HG02623 (cell line): Measurements from ENCODE around the gene LSM14B.

ENCODE experiments used
- ATAC-seq: cut with Tn5 transposase; IDR thresholded peaks from one replicate; pipeline ENCODE4 v1.9.1; 2021; ENCODE audit warnings: moderate library complexity; ENCODE audit not compliant: unreplicated experiment

LSM14B gene

GRCh38 chr20:62162765-62163484, 40.6 kb downstream of the LSM14B start:
- no peak for ATAC-seq

DNA sequence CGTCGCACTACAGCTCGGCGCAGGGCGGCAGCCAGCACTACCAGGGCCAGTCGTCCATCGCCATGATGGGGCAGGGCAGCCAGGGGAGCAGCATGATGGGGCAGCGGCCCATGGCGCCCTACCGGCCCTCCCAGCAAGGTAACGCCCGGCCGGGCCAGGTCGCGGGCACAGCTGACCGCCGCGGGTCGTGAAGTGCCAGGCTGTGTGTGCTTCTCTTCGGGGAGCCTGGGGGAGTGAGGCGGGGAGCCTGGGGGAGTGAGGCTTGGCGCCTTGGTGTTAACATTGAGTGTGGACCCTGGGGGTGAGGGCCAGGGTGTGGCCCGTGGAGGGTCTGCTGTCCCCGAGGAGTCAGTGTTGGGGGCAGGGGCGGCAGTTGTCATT, 41.2 kb downstream of the LSM14B start:
- ATAC-seq: no peak

DNA sequence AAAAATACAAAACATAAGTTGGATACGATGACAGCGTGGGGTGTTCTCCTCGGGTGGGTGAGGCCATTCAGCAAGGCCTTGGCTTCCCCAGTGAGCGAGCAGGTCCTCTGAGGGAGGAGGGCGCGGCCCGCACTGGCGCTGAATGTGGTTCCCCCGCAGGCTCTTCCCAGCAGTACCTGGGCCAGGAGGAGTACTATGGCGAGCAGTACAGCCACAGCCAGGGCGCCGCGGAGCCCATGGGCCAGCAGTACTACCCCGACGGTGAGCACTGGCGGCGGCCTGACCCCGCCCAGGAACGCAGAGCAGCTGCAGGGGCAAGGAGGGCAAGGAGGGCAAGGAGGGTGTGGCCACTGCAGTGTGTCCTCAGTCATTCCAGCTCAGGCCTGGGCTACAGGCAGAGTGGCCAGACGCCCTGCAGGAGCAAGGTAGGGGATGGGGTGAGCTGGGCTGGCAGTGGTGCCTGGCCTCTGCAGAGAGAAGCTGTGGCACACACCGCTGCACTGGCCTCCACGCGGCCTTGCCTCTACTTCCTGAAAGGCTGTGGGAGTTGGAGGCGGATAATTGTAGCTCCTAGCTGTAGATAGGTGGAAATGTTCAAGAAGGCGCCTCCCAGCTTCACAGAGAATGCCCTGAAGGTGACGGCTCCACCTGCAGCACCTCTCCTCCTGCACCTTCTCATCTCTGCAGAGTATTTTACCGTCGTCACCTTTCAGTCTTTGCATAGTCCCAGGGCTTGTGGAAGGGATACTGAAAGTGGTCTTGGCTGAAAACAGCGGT, 41.9 kb downstream of the LSM14B start:
- no peak for ATAC-seq

- no peak for ATAC-seq
Observed at GRCh38 chr20:62164879-62165761, 42.8 kb downstream of the LSM14B start.

DNA sequence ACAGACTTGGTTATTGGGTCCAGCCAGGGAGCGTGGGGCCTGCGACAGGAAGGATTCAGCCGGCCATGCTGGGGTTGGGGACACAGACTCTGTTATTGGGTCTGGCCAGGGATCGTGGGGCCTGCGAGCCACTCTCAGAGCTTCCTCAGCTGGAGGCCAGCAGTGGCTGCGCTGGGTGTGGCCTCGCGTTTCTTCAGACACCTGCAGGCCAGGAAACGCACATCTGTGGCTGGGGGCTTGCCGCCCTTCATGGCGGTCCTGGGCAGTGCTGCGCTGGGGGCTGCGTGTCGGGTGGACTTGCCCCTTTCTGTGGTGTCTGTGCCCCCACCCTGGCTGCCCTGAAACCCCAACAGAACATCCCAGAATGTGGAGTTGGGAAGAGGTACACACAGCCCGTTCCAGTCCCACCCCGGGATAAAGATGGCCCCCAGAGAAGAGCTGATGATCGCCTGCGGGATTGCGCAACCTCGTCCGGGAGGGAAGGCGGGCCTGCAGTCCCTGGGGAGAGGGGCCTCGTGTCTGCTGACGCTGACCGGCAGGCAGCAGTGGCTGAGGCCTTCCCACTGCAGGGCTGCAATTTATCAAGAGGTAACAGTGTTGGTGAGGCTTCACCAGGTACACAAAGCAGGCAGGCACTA, 43.6 kb downstream of the LSM14B start:
- no peak for ATAC-seq

DNA sequence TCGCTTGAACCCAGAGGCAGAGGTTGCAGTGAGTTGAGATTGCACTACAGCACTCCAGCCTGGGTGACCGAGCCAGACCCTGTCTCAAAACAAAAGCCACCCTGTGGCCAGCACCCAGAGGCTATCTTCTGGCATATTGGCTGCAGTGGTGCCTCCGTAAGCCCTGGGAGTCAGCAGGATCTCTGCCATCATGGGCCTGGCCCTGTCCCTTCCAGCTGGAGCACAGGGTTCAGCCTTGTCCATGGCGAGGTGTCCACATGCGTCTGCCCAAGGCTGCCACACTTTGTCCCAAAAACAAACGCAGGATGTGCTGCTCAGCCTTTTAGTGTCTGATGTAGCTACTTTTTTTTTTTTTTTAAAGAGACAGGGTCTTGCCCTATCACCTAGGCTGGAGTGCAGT, 45.2 kb downstream of the LSM14B start:
- ATAC-seq: no peak

GRCh38 chr20:62168061-62168460, 45.8 kb downstream of the LSM14B start:
- ATAC-seq: no peak

- ATAC-seq: no peak
Observed at GRCh38 chr20:62168890-62169435, 46.7 kb downstream of the LSM14B start.

DNA sequence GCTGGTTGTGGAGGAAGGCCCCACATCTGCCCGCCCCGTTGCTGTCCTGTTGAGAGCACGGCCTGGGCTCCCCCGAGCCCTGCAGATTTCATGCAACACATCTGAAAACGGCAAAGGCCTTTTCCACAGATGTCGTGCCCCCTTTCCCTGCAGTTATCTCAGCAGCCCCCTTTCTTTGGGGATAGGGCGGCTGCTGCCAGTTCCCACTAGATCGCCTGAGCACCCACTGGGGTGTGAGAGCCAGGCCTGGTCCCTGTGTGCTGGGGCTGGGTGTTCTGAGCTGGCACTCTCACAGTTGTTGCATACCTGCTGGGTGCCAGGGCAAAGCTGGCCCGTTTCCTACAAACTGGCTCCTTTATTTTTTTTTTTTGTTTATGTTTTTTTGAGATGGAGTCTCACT, 48.3 kb downstream of the LSM14B start:
- no peak for ATAC-seq

- no peak for ATAC-seq
Observed at GRCh38 chr20:62171245-62171644, 49.0 kb downstream of the LSM14B start.

- no peak for ATAC-seq
Observed at GRCh38 chr20:62172666-62173065, 50.4 kb downstream of the LSM14B start.

- ATAC-seq: no peak
Observed at GRCh38 chr20:62174021-62174804, 51.9 kb downstream of the LSM14B start.

DNA sequence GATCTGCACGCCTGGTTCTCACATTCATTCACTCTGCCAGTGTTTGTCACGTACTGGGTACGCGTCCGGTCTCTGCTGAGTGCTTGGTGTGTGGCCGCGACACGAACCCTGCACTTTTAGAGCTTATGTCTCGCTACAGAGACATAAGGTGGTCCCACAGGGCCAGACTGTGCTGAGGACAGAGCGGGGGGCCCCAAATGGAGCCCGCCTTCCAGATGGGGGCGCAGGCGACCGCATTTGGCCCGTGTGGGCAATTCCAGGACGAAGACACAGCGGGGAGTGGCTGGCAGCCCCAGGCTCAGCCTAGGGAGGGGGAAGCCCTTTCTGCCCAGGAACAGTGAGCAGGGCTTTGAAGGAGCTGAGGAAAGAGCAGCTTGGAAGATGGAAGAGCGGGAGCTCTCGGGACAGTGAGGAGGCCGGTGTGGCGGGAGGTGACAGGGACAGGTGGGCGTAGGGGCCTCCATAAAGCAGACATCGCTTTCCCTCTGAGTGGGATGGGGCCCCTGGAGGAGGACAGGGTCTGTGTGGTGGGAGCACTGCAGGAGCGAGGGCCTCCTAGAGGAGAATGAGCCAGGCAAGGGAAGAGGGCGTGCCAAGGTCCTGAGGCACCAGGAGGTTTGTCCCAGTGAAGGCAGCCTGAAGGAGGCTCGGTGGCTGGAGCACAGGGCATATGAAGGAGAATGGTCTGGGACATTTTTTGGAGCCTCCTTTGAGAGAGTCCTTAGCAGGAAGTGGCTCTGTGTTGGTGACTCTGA, 52.8 kb downstream of the LSM14B start:
- ATAC-seq: no peak

GRCh38 chr20:62175711-62176110, 53.4 kb downstream of the LSM14B start:
- no peak for ATAC-seq

GRCh38 chr20:62176866-62177265, 54.6 kb downstream of the LSM14B start:
- ATAC-seq: no peak

- no peak for ATAC-seq
Observed at GRCh38 chr20:62177307-62177706, 55.0 kb downstream of the LSM14B start.

GRCh38 chr20:62178316-62179161, 56.3 kb downstream of the LSM14B start:
- ATAC-seq: no peak

DNA sequence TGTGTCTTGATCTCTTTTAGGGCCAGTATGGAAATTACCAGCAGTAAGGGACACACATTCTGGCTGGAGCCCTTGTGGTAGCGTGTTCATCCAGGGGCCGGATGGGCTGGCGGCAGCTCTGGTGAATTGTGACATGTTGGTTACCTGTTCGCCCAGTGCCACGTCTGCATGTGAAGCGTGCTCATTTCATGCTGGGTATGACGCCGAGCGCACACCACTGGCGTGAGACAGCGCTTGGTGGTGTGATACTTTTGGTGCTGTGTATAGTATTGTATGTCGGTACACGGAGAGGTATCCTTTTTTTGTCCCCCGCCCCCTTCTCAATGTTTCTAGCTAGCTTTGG, 56.9 kb downstream of the LSM14B start:
- ATAC-seq: no peak
